Esophagus muscularis mucosa (tissue), 4 donors: ENCODE data around the gene GALNTL6.

ENCODE experiments used
- CTCF ChIP-seq, 3 experiments: fragments of 200-600 bp in 2 of 3; fragments of 450-650 bp in 1 of 3; sonication (generic) in 2 of 3; IDR thresholded peaks; one replicate each; pipeline ENCODE4 v1.5.1; 2017 to 2019; ENCODE audit warnings: antibody characterized with exemption in 3 of 3, mild to moderate bottlenecking in 2 of 3, moderate library complexity in 1 of 3
- EP300 ChIP-seq: sonication (generic); formaldehyde crosslinking; IDR thresholded peaks from one replicate; pipeline ENCODE4 v1.6.1; 2017; ENCODE audit warnings: antibody characterized with exemption
- POLR2A ChIP-seq: fragments of 450-650 bp; IDR thresholded peaks from one replicate; pipeline ENCODE4 v1.6.1; 2017; ENCODE audit warnings: antibody characterized with exemption, moderate library complexity, mild to moderate bottlenecking, low read depth
- POLR2AphosphoS5 ChIP-seq, 2 donors: sonication (generic); formaldehyde crosslinking; IDR thresholded peaks; one replicate each; pipeline ENCODE4 v1.6.1; 2017; ENCODE audit warnings: antibody characterized with exemption in 2 of 2

GRCh38 chr4:172650758-172651530, 837.7 kb downstream of the GALNTL6 start:
- TF ChIP-seq CTCF (IDR thresholded peaks at IDR 0.05) (no peak), EP300 (no peak), POLR2A (no peak), POLR2AphosphoS5 (IDR thresholded peaks at IDR 0.05) (no peak)
